Measurements from ENCODE around the gene ACIN1. TPM values are rescaled to one million over a fixed set of nuclear protein-coding genes. Genes with fewer than 3 reads are reported as not detected.

ACIN1 gene
- total and polyA plus RNA-seq, 9 of the 15 experiments (the other 6 are each of a cell fraction or from before 2014, with no cell fraction given), result 5.0 to 196 (median 129) TPM

- BruUV-seq (replicated peaks), result no TSS peak
- H3K79me2 ChIP-seq (ENCODE audit: control insufficient read depth, insufficient read depth, low read length), result peaks cover 44% of the 10 kb centered on the region
- no peak overlapping the region for H3K27ac ChIP-seq (ENCODE audit: extremely low read depth, low read depth, low read length)
- no peaks in the 10 kb centered on the region for H3K9me1 ChIP-seq (ENCODE audit: control insufficient read depth, insufficient read depth, low read length)
- in situ Hi-C loops (cut with MboI) (no loop called here), intact Hi-C loops (cut with micrococcal nuclease) (no loop called here)
- DNase-seq (ENCODE audit: extremely low read depth in 1 of 4, low spot score in 3 of 4) (no peak), FAIRE-seq (no peak), ATAC-seq (no peak)
- no peak overlapping the region for H2AFZ ChIP-seq (ENCODE audit: low read depth, low read length)
- peaks cover 26% of the 10 kb centered on the region; the same call in 2 of the 3 replicates for H3K36me3 ChIP-seq (ENCODE audit: control insufficient read depth, insufficient read depth, low read length)
- ChIA-PET CTCF (ENCODE audit: low intra/inter-chr PET ratio) (no interaction called here), POLR2A (interaction anchor here (0.7 kb wide), 1 partner anchor 93 kb away, joined by 3 read pairs; no protein-coding TSS in a partner anchor)
- H4K20me1 ChIP-seq (replicated peaks; ENCODE audit: control insufficient read depth, insufficient read depth, low read length), result peaks cover 5% of the 10 kb centered on the region; the same call in 1 of the 2 replicates
- peaks cover 12 to 18% of the 10 kb centered on the region in 2 experiments; a peak in 3 of 5 replicates for H3K4me1 ChIP-seq (replicated peaks in 1 of 2; ENCODE audit: control insufficient read depth in 2 of 2, insufficient read depth in 2 of 2, low read length in 2 of 2)
- no peak overlapping the region for H3K9ac ChIP-seq (ENCODE audit: insufficient read depth in 1 of 2, low read depth in 2 of 2, low read length in 2 of 2)
- TF ChIP-seq PCBP1 (IDR thresholded peaks at IDR 0.05; ENCODE audit: low read depth, low read length, poor library complexity, severe bottlenecking), result no peak
- TF ChIP-seq FOXP4 (CRISPR knock-in tag; IDR thresholded peaks at IDR 0.05; ENCODE audit: borderline replicate concordance), result no peak
- peak; percentile 18; the same call in 1 of the 2 replicates for TF ChIP-seq POLR2AphosphoS5 (IDR thresholded peaks at IDR 0.05; ENCODE audit: control insufficient read depth, insufficient read depth, low read depth, low read length)
- no peak overlapping the region for H3K4me2 ChIP-seq (ENCODE audit: insufficient read depth, low read length)
- no peaks in the 10 kb centered on the region for H3K27me3 ChIP-seq (ENCODE audit: control insufficient read depth in 2 of 2, insufficient read depth in 2 of 2, low read length in 2 of 2)
- 92% methylated on average over 9 of the region's 10 CpGs for WGBS (ENCODE audit: insufficient coverage, low coverage, missing lambda C conversion rate)
- no peak overlapping the region for H3K4me3 ChIP-seq
- no peaks in the 10 kb centered on the region for H3K9me3 ChIP-seq (replicated peaks; ENCODE audit: control insufficient read depth, insufficient read depth, low read depth, low read length)
These were observed 4.4 kb upstream of the ACIN1 start for GRCh38 chr14:23099212-23099861.

Measured in K562 (cell line).